Peyer's patch (tissue), 4 donors: Measurements from ENCODE around the gene NDUFB3.

Experiments
- POLR2A ChIP-seq, 2 donors: fragments of 450-650 bp; IDR thresholded peaks; one replicate each; pipeline ENCODE4 v1.5.1; 2017; ENCODE audit warnings: antibody characterized with exemption in 2 of 2, mild to moderate bottlenecking in 2 of 2, moderate library complexity in 2 of 2
- TF ChIP-seq, protein P1 (sequence below), 6 experiments: fragments of 450-650 bp in 4 of 6; fragments of 200-600 bp in 2 of 6; sonication (generic) in 1 of 6; IDR thresholded peaks; one replicate each; pipeline ENCODE4 v1.5.1; 2017 to 2019; ENCODE audit warnings: antibody characterized with exemption in 6 of 6, mild to moderate bottlenecking in 3 of 6, moderate library complexity in 1 of 6

DNA sequence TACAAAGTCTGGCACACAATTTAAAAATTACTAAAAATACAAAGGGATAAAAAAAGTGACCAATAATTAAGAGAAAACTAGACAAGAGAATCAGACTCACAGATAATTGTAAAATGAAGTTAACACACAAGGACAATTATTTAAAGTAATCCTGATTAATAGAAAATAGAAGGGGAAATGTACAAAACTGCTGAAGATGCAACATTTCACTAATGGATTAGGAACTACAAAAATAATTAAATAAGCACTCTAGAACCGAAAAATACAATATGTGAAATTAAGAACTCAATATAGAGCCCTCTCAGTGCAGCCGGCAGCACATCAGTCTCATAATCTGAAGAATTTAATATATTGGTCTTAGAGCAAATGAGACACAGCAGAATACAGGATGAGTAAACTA, 24.9 kb upstream of the NDUFB3 start:
- TF ChIP-seq, protein P1, sequence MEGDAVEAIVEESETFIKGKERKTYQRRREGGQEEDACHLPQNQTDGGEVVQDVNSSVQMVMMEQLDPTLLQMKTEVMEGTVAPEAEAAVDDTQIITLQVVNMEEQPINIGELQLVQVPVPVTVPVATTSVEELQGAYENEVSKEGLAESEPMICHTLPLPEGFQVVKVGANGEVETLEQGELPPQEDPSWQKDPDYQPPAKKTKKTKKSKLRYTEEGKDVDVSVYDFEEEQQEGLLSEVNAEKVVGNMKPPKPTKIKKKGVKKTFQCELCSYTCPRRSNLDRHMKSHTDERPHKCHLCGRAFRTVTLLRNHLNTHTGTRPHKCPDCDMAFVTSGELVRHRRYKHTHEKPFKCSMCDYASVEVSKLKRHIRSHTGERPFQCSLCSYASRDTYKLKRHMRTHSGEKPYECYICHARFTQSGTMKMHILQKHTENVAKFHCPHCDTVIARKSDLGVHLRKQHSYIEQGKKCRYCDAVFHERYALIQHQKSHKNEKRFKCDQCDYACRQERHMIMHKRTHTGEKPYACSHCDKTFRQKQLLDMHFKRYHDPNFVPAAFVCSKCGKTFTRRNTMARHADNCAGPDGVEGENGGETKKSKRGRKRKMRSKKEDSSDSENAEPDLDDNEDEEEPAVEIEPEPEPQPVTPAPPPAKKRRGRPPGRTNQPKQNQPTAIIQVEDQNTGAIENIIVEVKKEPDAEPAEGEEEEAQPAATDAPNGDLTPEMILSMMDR (IDR thresholded peaks at IDR 0.05), result no peak
- no peak for TF ChIP-seq POLR2A (IDR thresholded peaks at IDR 0.05)
